Measurements from ENCODE around the gene PNLIPRP2.

The PNLIPRP2 gene

GRCh38 chr10:116685807-116686206, 65.1 kb downstream of the PNLIPRP2 start:
- Histone ChIP-seq H3F3A (ENCODE audit: control insufficient read depth, insufficient read depth) (no peaks in the 10 kb centered on the region), H3K36me3 (ENCODE audit: control insufficient read depth, low read length) (no peaks in the 10 kb centered on the region), H4K20me1 (ENCODE audit: control insufficient read depth, insufficient read depth, low read depth, low read length) (no peaks in the 10 kb centered on the region), H3K4me3 (ENCODE audit: low read length) (no peak overlapping the region), H3K27me3 (ENCODE audit: control insufficient read depth, low read length) (no peaks in the 10 kb centered on the region), H3K27ac (ENCODE audit: low read depth, low read length) (no peak overlapping the region), H3K9me2 (replicated peaks; ENCODE audit: control insufficient read depth, low read length) (no peaks in the 10 kb centered on the region), H3K4me2 (ENCODE audit: low read length) (no peak overlapping the region), H3K9me3 (ENCODE audit: control insufficient read depth, insufficient read depth, low read length) (no peaks in the 10 kb centered on the region), H3K79me2 (ENCODE audit: control insufficient read depth, low read length) (no peaks in the 10 kb centered on the region), H3K4me1 (ENCODE audit: control insufficient read depth, low read length) (no peaks in the 10 kb centered on the region)
- TF ChIP-seq EZH2phosphoT487 (IDR thresholded peaks at IDR 0.05; ENCODE audit: borderline replicate concordance, low read length): no peak
- TF ChIP-seq CTCF (IDR thresholded peaks at IDR 0.05; ENCODE audit: low read depth, low read length, poor library complexity, severe bottlenecking): no peak

DNA sequence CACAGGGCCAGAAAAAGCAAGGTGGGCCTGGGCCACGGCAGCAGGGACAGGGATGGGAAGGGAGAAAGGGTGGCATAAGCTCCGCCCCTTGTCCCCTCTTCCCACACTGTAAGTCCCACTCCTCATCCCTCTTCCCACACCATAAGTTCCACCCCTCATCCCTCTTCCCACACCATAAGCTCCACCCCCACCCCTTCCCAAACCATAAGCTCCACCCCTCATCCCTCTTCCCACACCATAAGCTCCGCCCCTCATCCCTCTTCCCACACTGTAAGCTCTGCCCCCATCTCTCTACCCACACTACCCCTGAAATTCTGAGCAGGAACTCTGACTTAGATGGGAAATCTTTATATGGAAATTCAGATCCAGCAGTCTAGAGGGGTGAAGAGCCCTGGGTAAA, 65.9 kb downstream of the PNLIPRP2 start:
- H3K4me1 ChIP-seq (ENCODE audit: control insufficient read depth, low read length): no peaks in the 10 kb centered on the region
- no peaks in the 10 kb centered on the region for H3K9me3 ChIP-seq (ENCODE audit: control insufficient read depth, insufficient read depth, low read length)
- no peaks in the 10 kb centered on the region for H4K20me1 ChIP-seq (ENCODE audit: control insufficient read depth, insufficient read depth, low read depth, low read length)
- H3K36me3 ChIP-seq (ENCODE audit: control insufficient read depth, low read length): no peaks in the 10 kb centered on the region
- H3K27me3 ChIP-seq (ENCODE audit: control insufficient read depth, low read length): no peaks in the 10 kb centered on the region
- H3K79me2 ChIP-seq (ENCODE audit: control insufficient read depth, low read length): no peaks in the 10 kb centered on the region
- no peak overlapping the region for H3K27ac ChIP-seq (ENCODE audit: low read depth, low read length)
- TF ChIP-seq CTCF (IDR thresholded peaks at IDR 0.05; ENCODE audit: low read depth, low read length, poor library complexity, severe bottlenecking): no peak
- TF ChIP-seq EZH2phosphoT487 (IDR thresholded peaks at IDR 0.05; ENCODE audit: borderline replicate concordance, low read length): no peak
- H3K9me2 ChIP-seq (replicated peaks; ENCODE audit: control insufficient read depth, low read length): no peaks in the 10 kb centered on the region
- no peak overlapping the region for H3K4me2 ChIP-seq (ENCODE audit: low read length)
- no peak overlapping the region for H3K4me3 ChIP-seq (ENCODE audit: low read length)
- no peaks in the 10 kb centered on the region for H3F3A ChIP-seq (ENCODE audit: control insufficient read depth, insufficient read depth)

- no peaks in the 10 kb centered on the region for H3K4me1 ChIP-seq (ENCODE audit: control insufficient read depth, low read length)
- no peak overlapping the region for H3K4me3 ChIP-seq (ENCODE audit: low read length)
- H4K20me1 ChIP-seq (ENCODE audit: control insufficient read depth, insufficient read depth, low read depth, low read length): no peaks in the 10 kb centered on the region
- no peak overlapping the region for H3K4me2 ChIP-seq (ENCODE audit: low read length)
- no peaks in the 10 kb centered on the region for H3K9me2 ChIP-seq (replicated peaks; ENCODE audit: control insufficient read depth, low read length)
- no peaks in the 10 kb centered on the region for H3K36me3 ChIP-seq (ENCODE audit: control insufficient read depth, low read length)
- no peaks in the 10 kb centered on the region for H3K79me2 ChIP-seq (ENCODE audit: control insufficient read depth, low read length)
- no peak overlapping the region for H3K27ac ChIP-seq (ENCODE audit: low read depth, low read length)
- TF ChIP-seq EZH2phosphoT487 (IDR thresholded peaks at IDR 0.05; ENCODE audit: borderline replicate concordance, low read length): no peak
- no peak for TF ChIP-seq CTCF (IDR thresholded peaks at IDR 0.05; ENCODE audit: low read depth, low read length, poor library complexity, severe bottlenecking)
- H3K9me3 ChIP-seq (ENCODE audit: control insufficient read depth, insufficient read depth, low read length): no peaks in the 10 kb centered on the region
- H3K27me3 ChIP-seq (ENCODE audit: control insufficient read depth, low read length): no peaks in the 10 kb centered on the region
- H3F3A ChIP-seq (ENCODE audit: control insufficient read depth, insufficient read depth): no peaks in the 10 kb centered on the region
Measured at GRCh38 chr10:116687633-116688032, 66.9 kb downstream of the PNLIPRP2 start.

All from DOHH2 (cell line).